ENCODE data around the gene NOC2L.

DNA sequence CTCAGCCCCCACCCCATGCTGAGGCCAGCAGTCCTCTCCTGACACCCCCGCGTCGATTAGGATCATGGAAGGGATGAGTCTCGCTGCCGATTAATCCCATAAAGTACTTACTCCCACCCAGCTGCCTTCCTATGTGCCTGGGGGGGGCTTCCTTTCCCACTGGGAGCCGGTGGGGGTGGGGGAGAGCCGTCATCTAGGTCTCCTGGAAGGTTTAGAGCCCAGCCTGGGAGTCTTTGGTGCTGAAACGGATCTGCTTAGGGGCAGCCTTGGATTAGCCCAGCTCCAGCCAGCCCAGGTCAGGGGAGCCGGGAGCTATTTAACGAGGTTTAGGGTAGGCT lies 25.5 kb downstream of the NOC2L start:
- TF ChIP-seq CTCF (IDR thresholded peaks at IDR 0.05) (no peak), EZH2 (IDR thresholded peaks at IDR 0.05) (no peak), EZH2phosphoT487 (IDR thresholded peaks at IDR 0.05) (no peak)

Data from neural progenitor cell (in vitro differentiated cells).